A673 (cell line): ENCODE data around the gene HINFP.

ENCODE experiments used
- CTCF ChIP-seq: fragments of 300-800, 200-600 bp; sonication (generic); conservative IDR thresholded peaks from 2 replicates; pipeline ENCODE4 v1.5.1; 2017; ENCODE audit warnings: low read depth, mild to moderate bottlenecking, antibody characterized with exemption, low read length, moderate library complexity, mixed read lengths
- EZH2 ChIP-seq: fragments of 200-600 bp; sonication (generic); IDR thresholded peaks from 2 replicates; pipeline ENCODE4 v1.6.1; 2017; ENCODE audit warnings: borderline replicate concordance, low read depth, mild to moderate bottlenecking, mixed read lengths, antibody characterized with exemption, low read length; ENCODE audit not compliant: poor library complexity, severe bottlenecking

DNA sequence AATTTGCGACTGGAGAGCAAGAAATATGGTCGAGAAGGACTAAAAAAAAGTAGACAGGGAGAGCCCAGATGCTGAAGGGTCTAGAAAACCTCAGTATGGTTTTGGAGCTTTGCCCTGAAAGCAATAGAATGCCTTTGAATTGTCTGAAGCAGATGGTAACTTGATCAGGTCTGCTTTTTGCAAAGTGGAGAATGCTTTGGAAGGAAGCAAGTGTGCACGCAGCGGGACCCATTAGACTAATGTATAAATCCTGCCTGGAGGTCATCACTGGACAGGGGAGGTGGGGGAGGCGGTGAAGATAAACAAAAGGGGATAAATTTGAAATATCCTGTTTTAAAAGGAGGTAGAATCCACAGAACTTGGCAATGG, 757 bp upstream of the HINFP start:
- no peak for TF ChIP-seq CTCF
- no peak for TF ChIP-seq EZH2
